WTC11 (cell line): ENCODE measurements around the gene SGSH. TPM values are rescaled to one million over a fixed set of nuclear protein-coding genes. Genes with fewer than 3 reads are reported as not detected.

ENCODE experiments used
- AFF4 ChIP-seq: sonication (generic); formaldehyde crosslinking; IDR thresholded peaks from 2 replicates; pipeline ENCODE4 v1.8.1; 2023; ENCODE audit warnings: mild to moderate bottlenecking, missing genetic modification reagents, borderline replicate concordance
- ARID4B ChIP-seq: sonication (generic); formaldehyde crosslinking; IDR thresholded peaks from 2 replicates; pipeline ENCODE4 v1.8.0; 2023; ENCODE audit warnings: missing genetic modification reagents, mild to moderate bottlenecking, borderline replicate concordance
- ATF2 ChIP-seq: sonication (generic); formaldehyde crosslinking; IDR thresholded peaks from 2 replicates; pipeline ENCODE4 v1.8.1; 2022; ENCODE audit warnings: low read depth, missing genetic modification reagents, borderline replicate concordance
- CBFB ChIP-seq: sonication (generic); formaldehyde crosslinking; IDR thresholded peaks from 2 replicates; pipeline ENCODE4 v1.8.1; 2022; ENCODE audit warnings: mild to moderate bottlenecking, low read depth, missing genetic modification reagents
- CDX4 ChIP-seq: fragments of 250-450 bp; sonication (Bioruptor Pico); IDR thresholded peaks from 2 replicates; pipeline ENCODE4 v1.9.0; 2021; ENCODE audit warnings: moderate library complexity, mild to moderate bottlenecking, inconsistent platforms, borderline replicate concordance
- CREB1 ChIP-seq: sonication (generic); formaldehyde crosslinking; IDR thresholded peaks from 2 replicates; pipeline ENCODE4 v1.8.0; 2023; ENCODE audit warnings: mild to moderate bottlenecking, missing genetic modification reagents
- CTCF ChIP-seq: fragments of 200-600 bp; IDR thresholded peaks from 2 replicates; pipeline ENCODE4 v1.8.0; 2022; ENCODE audit warnings: antibody characterized with exemption
- E2F1 ChIP-seq: sonication (generic); formaldehyde crosslinking; IDR thresholded peaks from 2 replicates; pipeline ENCODE4 v1.8.0; 2022; ENCODE audit warnings: mild to moderate bottlenecking, missing genetic modification reagents
- FOXK1 ChIP-seq: sonication (generic); formaldehyde crosslinking; IDR thresholded peaks from 2 replicates; pipeline ENCODE4 v1.8.0; 2022; ENCODE audit warnings: mild to moderate bottlenecking, moderate library complexity, missing genetic modification reagents
- FOXP4 ChIP-seq: sonication (generic); formaldehyde crosslinking; IDR thresholded peaks from 2 replicates; pipeline ENCODE4 v1.8.0; 2022; ENCODE audit warnings: mild to moderate bottlenecking, missing genetic modification reagents
- MAX ChIP-seq: sonication (generic); formaldehyde crosslinking; IDR thresholded peaks from 2 replicates; pipeline ENCODE4 v1.8.0; 2022; ENCODE audit warnings: mild to moderate bottlenecking, missing genetic modification reagents
- NR2C2 ChIP-seq: sonication (generic); formaldehyde crosslinking; IDR thresholded peaks from 2 replicates; pipeline ENCODE4 v1.8.0; 2022; ENCODE audit warnings: mild to moderate bottlenecking, missing genetic modification reagents
- PRDM15 ChIP-seq: sonication (generic); formaldehyde crosslinking; IDR thresholded peaks from 2 replicates; pipeline ENCODE4 v1.8.0; 2022; ENCODE audit warnings: missing genetic modification reagents
- TP53 ChIP-seq: sonication (generic); formaldehyde crosslinking; IDR thresholded peaks from 2 replicates; pipeline ENCODE4 v1.8.1; 2023; ENCODE audit warnings: mild to moderate bottlenecking, missing genetic modification reagents
- USF1 ChIP-seq: sonication (generic); formaldehyde crosslinking; IDR thresholded peaks from 2 replicates; pipeline ENCODE4 v1.8.0; 2022; ENCODE audit warnings: mild to moderate bottlenecking, missing genetic modification reagents
- ZNF219 ChIP-seq: sonication (generic); formaldehyde crosslinking; IDR thresholded peaks from 2 replicates; pipeline ENCODE4 v1.8.0; 2023; ENCODE audit warnings: missing genetic modification reagents, mild to moderate bottlenecking, borderline replicate concordance
- ZNF423 ChIP-seq: fragments of 250-450 bp; sonication (Bioruptor Pico); IDR thresholded peaks from 2 replicates; pipeline ENCODE4 v2.1.2; 2022; ENCODE audit warnings: mild to moderate bottlenecking, moderate library complexity
- ZNF671 ChIP-seq: fragments of 250-450 bp; sonication (Bioruptor Pico); IDR thresholded peaks from 2 replicates; pipeline ENCODE4 v1.8.0; 2021; ENCODE audit warnings: mild to moderate bottlenecking
- total RNA-seq: library from RNA; stranded (reverse); gene quantifications from 3 replicates; pipeline ENCODE4 v1.2.3, GENCODE V29; 2021

Gene SGSH
- total RNA-seq, 1 experiment from 2014 or later: 27.7 TPM

GRCh38 chr17:80260069-80260535 is 40.0 kb upstream of the SGSH start (continued):
- TF ChIP-seq AFF4: no peak
- TF ChIP-seq CREB1: no peak
- TF ChIP-seq E2F1 (CRISPR knock-in tag): no peak
- 0 out of 2 replicates have a peak, but pooled peaks have one; percentile 13 for TF ChIP-seq FOXK1 (CRISPR knock-in tag)
- no peak for TF ChIP-seq ATF2 (CRISPR knock-in tag)
- no peak for TF ChIP-seq NR2C2 (CRISPR knock-in tag)
- no peak for TF ChIP-seq ZNF671 (CRISPR knock-in tag)
- TF ChIP-seq CTCF: no peak
- TF ChIP-seq ARID4B: no peak
- TF ChIP-seq FOXP4 (CRISPR knock-in tag): no peak
- peak; percentile 42; the same call in 1 of the 2 replicates for TF ChIP-seq TP53
- TF ChIP-seq ZNF423 (CRISPR knock-in tag): 0 out of 2 replicates have a peak, but pooled peaks have one; percentile 4
- TF ChIP-seq ZNF219 (CRISPR knock-in tag): no peak
- TF ChIP-seq PRDM15 (CRISPR knock-in tag): no peak
- no peak for TF ChIP-seq MAX
- no peak for TF ChIP-seq CDX4 (CRISPR knock-in tag)
- TF ChIP-seq USF1 (CRISPR knock-in tag): no peak
- TF ChIP-seq CBFB (CRISPR knock-in tag): 0 out of 2 replicates have a peak, but pooled peaks have one; percentile 31
